Measurements from ENCODE around the gene INPP4A. TPM values are rescaled to one million over a fixed set of nuclear protein-coding genes. Genes with fewer than 3 reads are reported as not detected.
"Not testable (repeated sequence)": the region's sequence is repeated elsewhere in the genome, so short reads cannot be mapped to it uniquely, and the experiment has no call there.

INPP4A gene
- total RNA-seq, 4 donors from 2014 or later: 30.7 to 58.9 (median 39.4) TPM

DNA sequence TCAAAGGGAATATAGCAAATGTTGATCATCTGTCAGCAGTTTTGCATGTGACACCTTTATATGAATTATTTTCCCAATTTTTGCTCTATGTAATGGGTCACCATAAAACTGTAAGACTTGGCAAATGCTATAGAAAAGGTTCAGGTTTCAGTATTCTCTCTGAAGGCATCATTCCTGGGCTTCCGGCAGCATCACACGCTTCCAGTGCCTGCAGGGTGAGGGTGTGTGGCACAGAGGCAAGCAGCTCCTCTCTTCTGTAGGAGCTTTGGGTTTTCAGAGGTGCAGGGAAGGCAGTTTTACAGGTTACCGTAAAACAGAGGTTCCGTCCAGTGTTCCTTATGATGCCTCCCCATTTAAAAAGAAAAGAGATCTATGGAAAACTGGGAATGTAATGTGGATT, 144.8 kb downstream of the INPP4A start:
- no peak overlapping the region for H3K4me3 ChIP-seq
- H3K36me3 ChIP-seq: peaks cover 4 to 64% (median 33%) of the 10 kb centered on the region in 4 donors
- 97% methylated on average over 4 of the region's 4 CpGs for WGBS

DNA sequence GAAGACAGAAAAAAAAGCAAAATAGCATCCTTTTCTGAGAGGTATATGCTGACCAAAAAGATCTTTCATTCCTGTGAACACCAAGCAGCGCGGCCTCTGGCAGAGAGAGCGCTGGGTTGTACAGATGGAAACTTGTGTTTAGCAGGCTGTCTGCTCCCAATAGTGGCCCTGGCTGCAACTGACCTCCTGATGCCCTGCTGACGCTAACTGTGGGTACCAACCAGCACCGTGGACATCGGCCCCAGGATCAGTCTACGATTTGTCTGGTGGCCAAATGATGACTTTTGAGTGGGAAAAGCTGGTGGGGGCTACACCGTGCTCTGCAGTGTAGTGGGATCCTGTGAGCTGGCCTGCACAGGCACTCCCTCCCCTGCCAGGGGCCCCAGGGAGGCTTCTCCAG, 147.9 kb downstream of the INPP4A start:
- peak; percentile 89 for DNase-seq (ENCODE audit: extremely low spot score)
- peaks cover 4 to 61% (median 19%) of the 10 kb centered on the region in 4 donors for H3K36me3 ChIP-seq
- intact Hi-C loops (cut with DNase I): no loop called here

More for the DNA sequence above, 144.8 kb downstream of the INPP4A start:
- no peak for TF ChIP-seq POLR2AphosphoS5 (IDR thresholded peaks at IDR 0.05)
- no peak for TF ChIP-seq EP300 (IDR thresholded peaks at IDR 0.05)
- TF ChIP-seq, protein P1, sequence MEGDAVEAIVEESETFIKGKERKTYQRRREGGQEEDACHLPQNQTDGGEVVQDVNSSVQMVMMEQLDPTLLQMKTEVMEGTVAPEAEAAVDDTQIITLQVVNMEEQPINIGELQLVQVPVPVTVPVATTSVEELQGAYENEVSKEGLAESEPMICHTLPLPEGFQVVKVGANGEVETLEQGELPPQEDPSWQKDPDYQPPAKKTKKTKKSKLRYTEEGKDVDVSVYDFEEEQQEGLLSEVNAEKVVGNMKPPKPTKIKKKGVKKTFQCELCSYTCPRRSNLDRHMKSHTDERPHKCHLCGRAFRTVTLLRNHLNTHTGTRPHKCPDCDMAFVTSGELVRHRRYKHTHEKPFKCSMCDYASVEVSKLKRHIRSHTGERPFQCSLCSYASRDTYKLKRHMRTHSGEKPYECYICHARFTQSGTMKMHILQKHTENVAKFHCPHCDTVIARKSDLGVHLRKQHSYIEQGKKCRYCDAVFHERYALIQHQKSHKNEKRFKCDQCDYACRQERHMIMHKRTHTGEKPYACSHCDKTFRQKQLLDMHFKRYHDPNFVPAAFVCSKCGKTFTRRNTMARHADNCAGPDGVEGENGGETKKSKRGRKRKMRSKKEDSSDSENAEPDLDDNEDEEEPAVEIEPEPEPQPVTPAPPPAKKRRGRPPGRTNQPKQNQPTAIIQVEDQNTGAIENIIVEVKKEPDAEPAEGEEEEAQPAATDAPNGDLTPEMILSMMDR (IDR thresholded peaks at IDR 0.05): no peak
- no peak for TF ChIP-seq POLR2A (IDR thresholded peaks at IDR 0.05; ENCODE audit: low read depth)
- no peaks in the 10 kb centered on the region for H3K4me1 ChIP-seq
- H3K27me3 ChIP-seq: no peaks in the 10 kb centered on the region
- no peak overlapping the region for H3K27ac ChIP-seq (replicated peaks in 1 of 4)
- intact Hi-C loops (cut with DNase I): no loop called here
- no peaks in the 10 kb centered on the region for H3K9me3 ChIP-seq
- DNase-seq (ENCODE audit: extremely low spot score): peak; percentile 60

DNA sequence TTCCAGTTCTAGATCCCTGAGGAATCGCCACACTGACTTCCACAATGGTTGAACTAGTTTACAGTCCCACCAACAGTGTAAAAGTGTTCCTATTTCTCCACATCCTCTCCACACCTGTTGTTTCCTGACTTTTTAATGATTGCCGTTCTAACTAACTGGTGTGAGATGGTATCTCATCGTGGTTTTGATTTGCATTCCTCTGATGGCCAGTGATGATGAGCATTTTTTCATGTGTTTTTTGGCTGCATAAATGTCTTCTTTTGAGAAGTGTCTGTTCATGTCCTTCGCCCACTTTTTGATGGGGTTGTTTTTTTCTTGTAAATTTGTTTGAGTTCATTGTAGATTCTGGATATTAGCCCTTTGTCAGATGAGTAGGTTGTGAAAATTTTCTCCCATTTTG, 150.0 kb downstream of the INPP4A start:
- peaks cover 11 to 65% (median 30%) of the 10 kb centered on the region in 4 donors for H3K36me3 ChIP-seq
- H3K27me3 ChIP-seq; DNase-seq (ENCODE audit: extremely low spot score); intact Hi-C loops (cut with DNase I); H3K4me1 ChIP-seq; H3K9me3 ChIP-seq; H3K27ac ChIP-seq (replicated peaks in 1 of 4); H3K4me3 ChIP-seq: not testable (repeated sequence)
- 93% methylated on average over 4 of the region's 4 CpGs for WGBS

More for the DNA sequence above, 147.9 kb downstream of the INPP4A start:
- no peaks in the 10 kb centered on the region for H3K27me3 ChIP-seq
- no peaks in the 10 kb centered on the region for H3K9me3 ChIP-seq
- whole genome bisulfite sequencing: 90% methylated on average over 7 of the region's 8 CpGs
- no peak overlapping the region for H3K27ac ChIP-seq (replicated peaks in 1 of 4)
- no peaks in the 10 kb centered on the region for H3K4me1 ChIP-seq
- TF ChIP-seq POLR2A (IDR thresholded peaks at IDR 0.05; ENCODE audit: low read depth) (no peak), EP300 (IDR thresholded peaks at IDR 0.05) (no peak), POLR2AphosphoS5 (IDR thresholded peaks at IDR 0.05) (no peak)
- TF ChIP-seq, protein P1 (IDR thresholded peaks at IDR 0.05): no peak
- no peak overlapping the region for H3K4me3 ChIP-seq

DNA sequence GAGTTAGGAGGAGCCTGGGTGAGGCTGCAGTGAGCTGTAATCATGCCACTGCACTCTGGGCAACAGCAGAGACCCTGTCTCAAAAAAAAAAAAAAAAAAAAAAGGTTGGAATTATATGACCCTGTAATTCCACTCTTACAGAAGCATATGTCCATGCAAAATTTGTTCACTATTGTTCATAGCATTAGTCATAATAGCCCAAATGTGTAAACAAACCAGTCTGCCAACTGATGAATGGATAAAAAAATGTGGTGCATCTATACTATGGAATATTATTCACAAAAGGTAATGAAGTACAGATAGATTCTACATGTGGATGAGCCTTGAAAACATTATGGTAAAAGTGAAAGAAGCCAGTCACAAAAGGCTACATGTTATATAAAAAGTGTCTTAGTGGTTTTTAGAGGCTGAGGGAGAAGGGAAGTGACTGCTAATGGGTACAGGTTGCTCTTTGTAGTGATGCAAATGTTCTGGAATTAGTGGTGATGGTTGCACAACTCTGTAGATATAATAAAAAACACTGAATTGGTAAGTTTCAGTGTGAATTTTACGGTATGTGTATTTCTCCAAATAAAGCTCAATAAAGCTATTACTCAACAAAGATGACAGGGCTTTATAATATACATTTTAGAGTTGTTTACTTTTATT, 154.2 kb downstream of the INPP4A start:
- no peak for DNase-seq (ENCODE audit: extremely low spot score)
- Histone ChIP-seq H3K27me3 (no peaks in the 10 kb centered on the region), H3K4me1 (no peaks in the 10 kb centered on the region), H3K9me3 (no peaks in the 10 kb centered on the region), H3K27ac (replicated peaks in 1 of 4) (peak overlapping the region in 1 of 4 donors; percentile 10), H3K36me3 (peaks cover 14 to 74% (median 49%) of the 10 kb centered on the region in 4 donors), H3K4me3 (no peak overlapping the region)
- TF ChIP-seq POLR2AphosphoS5 (IDR thresholded peaks at IDR 0.05): no peak
- no peak for TF ChIP-seq POLR2A (IDR thresholded peaks at IDR 0.05; ENCODE audit: low read depth)
- TF ChIP-seq EP300 (IDR thresholded peaks at IDR 0.05): no peak
- TF ChIP-seq, protein P1 (IDR thresholded peaks at IDR 0.05): no peak
- intact Hi-C loops (cut with DNase I): no loop called here
- 80% methylated on average over 1 of the region's 1 CpG for WGBS

DNA sequence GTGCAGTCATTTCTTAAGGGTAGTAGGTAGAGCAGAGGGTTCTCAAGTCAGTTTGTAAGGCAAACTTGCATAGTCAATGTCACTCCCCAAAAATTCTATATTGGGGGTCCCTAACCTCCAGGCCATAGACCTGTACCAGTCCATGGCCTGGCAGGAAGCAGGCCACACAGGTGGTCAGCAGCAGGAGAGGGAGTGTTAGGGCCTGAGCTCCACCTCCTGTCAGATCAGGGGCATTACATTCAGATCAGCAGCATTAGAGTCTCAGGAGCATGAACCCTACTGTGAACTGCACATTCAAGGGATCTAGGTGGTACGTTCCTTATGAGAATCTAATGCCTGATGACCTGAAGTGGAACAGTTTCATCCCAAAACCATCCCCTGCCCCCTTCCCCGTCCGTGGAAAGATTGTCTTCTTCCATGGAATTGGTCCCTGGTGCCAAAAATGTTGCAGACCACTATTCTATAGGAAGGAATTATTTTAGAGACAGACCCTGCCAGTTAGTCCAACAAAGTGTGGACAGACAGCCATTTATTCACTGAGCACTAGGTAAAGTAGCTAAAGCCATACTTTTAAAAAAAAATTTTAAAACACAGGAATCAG, 157.0 kb downstream of the INPP4A start:
- intact Hi-C loops (cut with DNase I): loop anchor here (5.0 to 10.0 kb wide), 2 partner anchors 157 to 189 kb away; partner anchors contain the start of gene INPP4A
- H3K36me3 ChIP-seq: peaks cover 14 to 72% (median 50%) of the 10 kb centered on the region in 4 donors
- H3K27me3 ChIP-seq: no peaks in the 10 kb centered on the region
- peak; percentile 78 for DNase-seq (ENCODE audit: extremely low spot score)
- WGBS: 96% methylated on average over 3 of the region's 3 CpGs
- no peak overlapping the region for H3K27ac ChIP-seq (replicated peaks in 1 of 4)
- TF ChIP-seq, protein P1 (IDR thresholded peaks at IDR 0.05): peak; percentile 44 to 60 (median 46)
- no peak for TF ChIP-seq EP300 (IDR thresholded peaks at IDR 0.05)
- TF ChIP-seq POLR2AphosphoS5 (IDR thresholded peaks at IDR 0.05): no peak
- H3K4me1 ChIP-seq: peaks cover 11 to 23% (median 17%) of the 10 kb centered on the region in 4 donors
- no peaks in the 10 kb centered on the region for H3K9me3 ChIP-seq
- no peak overlapping the region for H3K4me3 ChIP-seq
